ENCODE data around the gene AGPAT4.
A peak's percentile ranks its signal among the peaks of the same experiment; 100 is the strongest.
"Not testable (repeated sequence)": the region's sequence is repeated elsewhere in the genome, so short reads cannot be mapped to it uniquely, and the experiment has no call there.

Gene AGPAT4

GRCh38 chr6:161315246-161315917 is 41.5 kb upstream of the AGPAT4 start:
- not testable (repeated sequence) for H3K79me1 ChIP-seq (ENCODE audit: low read length); H3K23ac ChIP-seq (ENCODE audit: low read length); H3K79me2 ChIP-seq (ENCODE audit: control insufficient read depth, insufficient read depth, low read length, poor library complexity); H2AFZ ChIP-seq (ENCODE audit: insufficient read depth, low read length, poor library complexity); H3K27ac ChIP-seq (ENCODE audit: low read depth, low read length); H3K14ac ChIP-seq (ENCODE audit: low read length); H3K4me1 ChIP-seq (ENCODE audit: control insufficient read depth in 1 of 2, insufficient read depth in 2 of 2, low read length in 2 of 2); H3K9me3 ChIP-seq (ENCODE audit: insufficient read depth, low read depth, low read length); H2BK120ac ChIP-seq (ENCODE audit: insufficient read depth, low read length, poor library complexity); H3K36me3 ChIP-seq (ENCODE audit: control insufficient read depth in 1 of 2, insufficient read depth in 2 of 2, low read length in 2 of 2); H2AK5ac ChIP-seq (ENCODE audit: low read length); H3K4me3 ChIP-seq (ENCODE audit: low read depth, low read length); H3K27me3 ChIP-seq (ENCODE audit: insufficient read depth, low read length); H3K4me2 ChIP-seq (ENCODE audit: low read length); H3K9ac ChIP-seq (ENCODE audit: low read length); H4K8ac ChIP-seq (ENCODE audit: low read depth, low read length); H3K4ac ChIP-seq (ENCODE audit: low read depth, low read length); H2BK12ac ChIP-seq (ENCODE audit: low read length); H3K18ac ChIP-seq (ENCODE audit: low read length); H4K12ac ChIP-seq (ENCODE audit: low read depth, low read length); H2BK5ac ChIP-seq (ENCODE audit: low read depth, low read length, poor library complexity); H4K91ac ChIP-seq (ENCODE audit: low read depth, low read length)
- WGBS (ENCODE audit: extremely low coverage, insufficient coverage, insufficient read length): 100% methylated on average over 1 of the region's 15 CpGs
- peak; percentile 67 to 79 for DNase-seq

- not testable (repeated sequence) for H3K4ac ChIP-seq (ENCODE audit: low read depth, low read length); H3K4me1 ChIP-seq (ENCODE audit: control insufficient read depth in 1 of 2, insufficient read depth in 2 of 2, low read length in 2 of 2); H2BK12ac ChIP-seq (ENCODE audit: low read length); H3K4me2 ChIP-seq (ENCODE audit: low read length); H3K23ac ChIP-seq (ENCODE audit: low read length); H3K27ac ChIP-seq (ENCODE audit: low read depth, low read length); H3K14ac ChIP-seq (ENCODE audit: low read length); H3K18ac ChIP-seq (ENCODE audit: low read length); H4K12ac ChIP-seq (ENCODE audit: low read depth, low read length); H3K9me3 ChIP-seq (ENCODE audit: insufficient read depth, low read depth, low read length); H3K79me1 ChIP-seq (ENCODE audit: low read length); H3K4me3 ChIP-seq (ENCODE audit: low read depth, low read length); H4K8ac ChIP-seq (ENCODE audit: low read depth, low read length); H4K91ac ChIP-seq (ENCODE audit: low read depth, low read length); H3K36me3 ChIP-seq (ENCODE audit: control insufficient read depth in 1 of 2, insufficient read depth in 2 of 2, low read length in 2 of 2); H2BK5ac ChIP-seq (ENCODE audit: low read depth, low read length, poor library complexity); H2AK5ac ChIP-seq (ENCODE audit: low read length); H3K27me3 ChIP-seq (ENCODE audit: insufficient read depth, low read length); H3K9ac ChIP-seq (ENCODE audit: low read length); H3K79me2 ChIP-seq (ENCODE audit: control insufficient read depth, insufficient read depth, low read length, poor library complexity); H2AFZ ChIP-seq (ENCODE audit: insufficient read depth, low read length, poor library complexity); H2BK120ac ChIP-seq (ENCODE audit: insufficient read depth, low read length, poor library complexity)
- DNase-seq: peak; percentile 19 to 27
- no CpG with 5 or more reads among the region's 20 CpGs for WGBS (ENCODE audit: extremely low coverage, insufficient coverage, insufficient read length)
Observed at GRCh38 chr6:161314541-161315245, 40.8 kb upstream of the AGPAT4 start.

GRCh38 chr6:161313940-161314509 is 40.2 kb upstream of the AGPAT4 start:
- Histone ChIP-seq H3K9ac (ENCODE audit: low read length) (no peak overlapping the region), H3K4ac (ENCODE audit: low read depth, low read length) (no peak overlapping the region), H3K36me3 (ENCODE audit: control insufficient read depth in 1 of 2, insufficient read depth in 2 of 2, low read length in 2 of 2) (no peaks in the 10 kb centered on the region), H3K14ac (ENCODE audit: low read length) (no peak overlapping the region), H2AK5ac (ENCODE audit: low read length) (no peak overlapping the region), H3K23ac (ENCODE audit: low read length) (no peak overlapping the region), H3K4me3 (ENCODE audit: low read depth, low read length) (no peak overlapping the region), H3K4me2 (ENCODE audit: low read length) (no peak overlapping the region), H2AFZ (ENCODE audit: insufficient read depth, low read length, poor library complexity) (no peak overlapping the region), H3K4me1 (ENCODE audit: control insufficient read depth in 1 of 2, insufficient read depth in 2 of 2, low read length in 2 of 2) (no peaks in the 10 kb centered on the region), H4K12ac (ENCODE audit: low read depth, low read length) (no peak overlapping the region), H2BK12ac (ENCODE audit: low read length) (no peak overlapping the region), H2BK120ac (ENCODE audit: insufficient read depth, low read length, poor library complexity) (no peak overlapping the region), H3K79me1 (ENCODE audit: low read length) (no peaks in the 10 kb centered on the region), H3K9me3 (ENCODE audit: insufficient read depth, low read depth, low read length) (peaks cover 2% of the 10 kb centered on the region), H3K79me2 (ENCODE audit: control insufficient read depth, insufficient read depth, low read length, poor library complexity) (no peaks in the 10 kb centered on the region), H3K18ac (ENCODE audit: low read length) (no peak overlapping the region), H4K91ac (ENCODE audit: low read depth, low read length) (no peak overlapping the region), H2BK5ac (ENCODE audit: low read depth, low read length, poor library complexity) (no peak overlapping the region), H3K27me3 (ENCODE audit: insufficient read depth, low read length) (no peaks in the 10 kb centered on the region), H4K8ac (ENCODE audit: low read depth, low read length) (no peak overlapping the region), H3K27ac (ENCODE audit: low read depth, low read length) (no peak overlapping the region)
- WGBS (ENCODE audit: extremely low coverage, insufficient coverage, insufficient read length): no CpG with 5 or more reads among the region's 6 CpGs
- DNase-seq: no peak

GRCh38 chr6:161313475-161313874 is 39.6 kb upstream of the AGPAT4 start:
- H3K27ac ChIP-seq (ENCODE audit: low read depth, low read length); H3K9ac ChIP-seq (ENCODE audit: low read length); H3K9me3 ChIP-seq (ENCODE audit: insufficient read depth, low read depth, low read length); H3K4me2 ChIP-seq (ENCODE audit: low read length); H4K8ac ChIP-seq (ENCODE audit: low read depth, low read length); H4K12ac ChIP-seq (ENCODE audit: low read depth, low read length); H3K79me2 ChIP-seq (ENCODE audit: control insufficient read depth, insufficient read depth, low read length, poor library complexity); H3K14ac ChIP-seq (ENCODE audit: low read length); H4K91ac ChIP-seq (ENCODE audit: low read depth, low read length); H3K36me3 ChIP-seq (ENCODE audit: control insufficient read depth in 1 of 2, insufficient read depth in 2 of 2, low read length in 2 of 2); H3K18ac ChIP-seq (ENCODE audit: low read length); H3K23ac ChIP-seq (ENCODE audit: low read length); H3K4me1 ChIP-seq (ENCODE audit: control insufficient read depth in 1 of 2, insufficient read depth in 2 of 2, low read length in 2 of 2); H3K4ac ChIP-seq (ENCODE audit: low read depth, low read length); H2AFZ ChIP-seq (ENCODE audit: insufficient read depth, low read length, poor library complexity); H3K4me3 ChIP-seq (ENCODE audit: low read depth, low read length); H2BK12ac ChIP-seq (ENCODE audit: low read length); H3K79me1 ChIP-seq (ENCODE audit: low read length); H2AK5ac ChIP-seq (ENCODE audit: low read length); H2BK120ac ChIP-seq (ENCODE audit: insufficient read depth, low read length, poor library complexity); H3K27me3 ChIP-seq (ENCODE audit: insufficient read depth, low read length); H2BK5ac ChIP-seq (ENCODE audit: low read depth, low read length, poor library complexity): not testable (repeated sequence)
- no CpG with 5 or more reads among the region's 3 CpGs for WGBS (ENCODE audit: extremely low coverage, insufficient coverage, insufficient read length)
- DNase-seq: peak in 1 of 2 donors; percentile 14

All from trophoblast cell (in vitro differentiated cells and primary cell).